ENCODE results near the gene NLRP1.

NLRP1 gene

GRCh38 chr17:5552841-5553240 is 31.5 kb downstream of the NLRP1 start:
- no peaks in the 10 kb centered on the region for H3K4me1 ChIP-seq (ENCODE audit: control insufficient read depth in 1 of 2, insufficient read depth in 2 of 2, low read length in 2 of 2)
- H3K27me3 ChIP-seq (ENCODE audit: low read depth, low read length) = no peaks in the 10 kb centered on the region
- H3K36me3 ChIP-seq (ENCODE audit: control insufficient read depth in 1 of 2, insufficient read depth in 2 of 2, low read length in 2 of 2) = no peaks in the 10 kb centered on the region
- no peak overlapping the region for H3K27ac ChIP-seq (ENCODE audit: low read length)
- no peaks in the 10 kb centered on the region for H3K9me3 ChIP-seq (ENCODE audit: control insufficient read depth in 1 of 2, low read length in 2 of 2)
- H3K4me3 ChIP-seq (ENCODE audit: low read depth in 1 of 2, low read length in 2 of 2) = no peak overlapping the region

GRCh38 chr17:5545051-5545987 is 39.0 kb downstream of the NLRP1 start:
- Histone ChIP-seq H3K27ac (ENCODE audit: low read length) (no peak overlapping the region), H3K4me3 (ENCODE audit: low read depth in 1 of 2, low read length in 2 of 2) (no peak overlapping the region), H3K27me3 (ENCODE audit: low read depth, low read length) (no peaks in the 10 kb centered on the region), H3K4me1 (ENCODE audit: control insufficient read depth in 1 of 2, insufficient read depth in 2 of 2, low read length in 2 of 2) (no peaks in the 10 kb centered on the region), H3K36me3 (ENCODE audit: control insufficient read depth in 1 of 2, insufficient read depth in 2 of 2, low read length in 2 of 2) (no peaks in the 10 kb centered on the region), H3K9me3 (ENCODE audit: control insufficient read depth in 1 of 2, low read length in 2 of 2) (no peaks in the 10 kb centered on the region)

GRCh38 chr17:5544115-5544514 is 40.2 kb downstream of the NLRP1 start:
- Histone ChIP-seq H3K27me3 (ENCODE audit: low read depth, low read length) (no peaks in the 10 kb centered on the region), H3K36me3 (ENCODE audit: control insufficient read depth in 1 of 2, insufficient read depth in 2 of 2, low read length in 2 of 2) (no peaks in the 10 kb centered on the region), H3K4me1 (ENCODE audit: control insufficient read depth in 1 of 2, insufficient read depth in 2 of 2, low read length in 2 of 2) (no peaks in the 10 kb centered on the region), H3K4me3 (ENCODE audit: low read depth in 1 of 2, low read length in 2 of 2) (no peak overlapping the region), H3K27ac (ENCODE audit: low read length) (no peak overlapping the region), H3K9me3 (ENCODE audit: control insufficient read depth in 1 of 2, low read length in 2 of 2) (no peaks in the 10 kb centered on the region)

- no peaks in the 10 kb centered on the region for H3K4me1 ChIP-seq (ENCODE audit: control insufficient read depth in 1 of 2, insufficient read depth in 2 of 2, low read length in 2 of 2)
- no peak overlapping the region for H3K27ac ChIP-seq (ENCODE audit: low read length)
- no peak overlapping the region for H3K4me3 ChIP-seq (ENCODE audit: low read depth in 1 of 2, low read length in 2 of 2)
- no peaks in the 10 kb centered on the region for H3K27me3 ChIP-seq (ENCODE audit: low read depth, low read length)
- peaks cover 3 to 8% of the 10 kb centered on the region in 2 donors for H3K36me3 ChIP-seq (ENCODE audit: control insufficient read depth in 1 of 2, insufficient read depth in 2 of 2, low read length in 2 of 2)
- H3K9me3 ChIP-seq (ENCODE audit: control insufficient read depth in 1 of 2, low read length in 2 of 2) = no peaks in the 10 kb centered on the region
These were observed 42.6 kb downstream of the NLRP1 start for GRCh38 chr17:5541610-5542202.

- Histone ChIP-seq H3K4me1 (ENCODE audit: control insufficient read depth in 1 of 2, insufficient read depth in 2 of 2, low read length in 2 of 2) (no peaks in the 10 kb centered on the region), H3K9me3 (ENCODE audit: control insufficient read depth in 1 of 2, low read length in 2 of 2) (no peaks in the 10 kb centered on the region), H3K4me3 (ENCODE audit: low read depth in 1 of 2, low read length in 2 of 2) (no peak overlapping the region), H3K27ac (ENCODE audit: low read length) (no peak overlapping the region), H3K27me3 (ENCODE audit: low read depth, low read length) (no peaks in the 10 kb centered on the region), H3K36me3 (ENCODE audit: control insufficient read depth in 1 of 2, insufficient read depth in 2 of 2, low read length in 2 of 2) (peaks cover 3 to 14% of the 10 kb centered on the region in 2 donors)
These were observed 44.0 kb downstream of the NLRP1 start for GRCh38 chr17:5540321-5540720.

- Histone ChIP-seq H3K27ac (ENCODE audit: low read length) (no peak overlapping the region), H3K4me3 (ENCODE audit: low read depth in 1 of 2, low read length in 2 of 2) (no peak overlapping the region), H3K9me3 (ENCODE audit: control insufficient read depth in 1 of 2, low read length in 2 of 2) (no peaks in the 10 kb centered on the region), H3K4me1 (ENCODE audit: control insufficient read depth in 1 of 2, insufficient read depth in 2 of 2, low read length in 2 of 2) (no peaks in the 10 kb centered on the region), H3K27me3 (ENCODE audit: low read depth, low read length) (no peaks in the 10 kb centered on the region), H3K36me3 (ENCODE audit: control insufficient read depth in 1 of 2, insufficient read depth in 2 of 2, low read length in 2 of 2) (peaks cover 3 to 16% of the 10 kb centered on the region in 2 donors)
These were observed 45.0 kb downstream of the NLRP1 start for GRCh38 chr17:5539286-5539685.

- H3K4me1 ChIP-seq (ENCODE audit: control insufficient read depth in 1 of 2, insufficient read depth in 2 of 2, low read length in 2 of 2) = no peaks in the 10 kb centered on the region
- no peaks in the 10 kb centered on the region for H3K27me3 ChIP-seq (ENCODE audit: low read depth, low read length)
- H3K27ac ChIP-seq (ENCODE audit: low read length) = no peak overlapping the region
- H3K9me3 ChIP-seq (ENCODE audit: control insufficient read depth in 1 of 2, low read length in 2 of 2) = no peaks in the 10 kb centered on the region
- H3K36me3 ChIP-seq (ENCODE audit: control insufficient read depth in 1 of 2, insufficient read depth in 2 of 2, low read length in 2 of 2) = peaks cover 7 to 21% of the 10 kb centered on the region in 2 donors
- no peak overlapping the region for H3K4me3 ChIP-seq (ENCODE audit: low read depth in 1 of 2, low read length in 2 of 2)
These were observed 47.3 kb downstream of the NLRP1 start for GRCh38 chr17:5536866-5537650.

GRCh38 chr17:5535436-5535835 is 48.9 kb downstream of the NLRP1 start:
- no peaks in the 10 kb centered on the region for H3K27me3 ChIP-seq (ENCODE audit: low read depth, low read length)
- H3K27ac ChIP-seq (ENCODE audit: low read length) = no peak overlapping the region
- no peaks in the 10 kb centered on the region for H3K9me3 ChIP-seq (ENCODE audit: control insufficient read depth in 1 of 2, low read length in 2 of 2)
- H3K4me1 ChIP-seq (ENCODE audit: control insufficient read depth in 1 of 2, insufficient read depth in 2 of 2, low read length in 2 of 2) = no peaks in the 10 kb centered on the region
- H3K4me3 ChIP-seq (ENCODE audit: low read depth in 1 of 2, low read length in 2 of 2) = no peak overlapping the region
- peaks cover 13 to 26% of the 10 kb centered on the region in 2 donors for H3K36me3 ChIP-seq (ENCODE audit: control insufficient read depth in 1 of 2, insufficient read depth in 2 of 2, low read length in 2 of 2)

GRCh38 chr17:5533486-5534315 is 50.6 kb downstream of the NLRP1 start:
- Histone ChIP-seq H3K27me3 (ENCODE audit: low read depth, low read length) (no peaks in the 10 kb centered on the region), H3K9me3 (ENCODE audit: control insufficient read depth in 1 of 2, low read length in 2 of 2) (no peaks in the 10 kb centered on the region), H3K27ac (ENCODE audit: low read length) (no peak overlapping the region), H3K4me3 (ENCODE audit: low read depth in 1 of 2, low read length in 2 of 2) (no peak overlapping the region), H3K36me3 (ENCODE audit: control insufficient read depth in 1 of 2, insufficient read depth in 2 of 2, low read length in 2 of 2) (peaks cover 17 to 28% of the 10 kb centered on the region in 2 donors), H3K4me1 (ENCODE audit: control insufficient read depth in 1 of 2, insufficient read depth in 2 of 2, low read length in 2 of 2) (no peaks in the 10 kb centered on the region)

- H3K36me3 ChIP-seq (ENCODE audit: control insufficient read depth in 1 of 2, insufficient read depth in 2 of 2, low read length in 2 of 2) = peaks cover 14 to 23% of the 10 kb centered on the region in 2 donors
- H3K9me3 ChIP-seq (ENCODE audit: control insufficient read depth in 1 of 2, low read length in 2 of 2) = no peaks in the 10 kb centered on the region
- H3K27ac ChIP-seq (ENCODE audit: low read length) = no peak overlapping the region
- H3K4me3 ChIP-seq (ENCODE audit: low read depth in 1 of 2, low read length in 2 of 2) = no peak overlapping the region
- H3K4me1 ChIP-seq (ENCODE audit: control insufficient read depth in 1 of 2, insufficient read depth in 2 of 2, low read length in 2 of 2) = no peaks in the 10 kb centered on the region
- H3K27me3 ChIP-seq (ENCODE audit: low read depth, low read length) = no peaks in the 10 kb centered on the region
These were observed 51.7 kb downstream of the NLRP1 start for GRCh38 chr17:5532581-5532980.

All from muscle layer of duodenum (tissue), 2 donors.